Muscle of arm (tissue), 14 donors: Measurements from ENCODE around the gene CDC42EP1. TPM values are rescaled to one million over a fixed set of nuclear protein-coding genes. Genes with fewer than 3 reads are reported as not detected.

Experiments
- DNase-seq: peaks from one replicate; pipeline ENCODE4 v3.0.0-alpha.2; 2013
- long read RNA-seq, 11 donors: transcript quantifications; one replicate each; lab custom pipeline, GENCODE V29; 2026
- polyA plus RNA-seq, 12 donors: library from polyadenylated mRNA; unstranded; fragments of 120-200 nt; gene quantifications; one replicate each; pipeline ENCODE4 v1.2.1, GENCODE V29; 2013; ENCODE audit not compliant: insufficient read length in 12 of 12

The CDC42EP1 gene, protein sequence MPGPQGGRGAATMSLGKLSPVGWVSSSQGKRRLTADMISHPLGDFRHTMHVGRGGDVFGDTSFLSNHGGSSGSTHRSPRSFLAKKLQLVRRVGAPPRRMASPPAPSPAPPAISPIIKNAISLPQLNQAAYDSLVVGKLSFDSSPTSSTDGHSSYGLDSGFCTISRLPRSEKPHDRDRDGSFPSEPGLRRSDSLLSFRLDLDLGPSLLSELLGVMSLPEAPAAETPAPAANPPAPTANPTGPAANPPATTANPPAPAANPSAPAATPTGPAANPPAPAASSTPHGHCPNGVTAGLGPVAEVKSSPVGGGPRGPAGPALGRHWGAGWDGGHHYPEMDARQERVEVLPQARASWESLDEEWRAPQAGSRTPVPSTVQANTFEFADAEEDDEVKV
- 10 to 100 TPM in 11 of 12 donors, not detected in 1; 24.6 to 89.5 (median 31.7) TPM for polyA plus RNA-seq
- long read RNA-seq, donor 1, transcript CDC42EP1-201 (3 exons, 2,181 nt) = major isoform, 28 of 73 reads
- long read RNA-seq, donor 1, partial matches to known transcripts = 45 of 73 reads
- long read RNA-seq, donor 1, other reads (novel, unspliced or antisense) = 0 of 73 reads
- long read RNA-seq, donor 2, transcript CDC42EP1-201 (3 exons, 2,181 nt) = major isoform, 34 of 71 reads
- long read RNA-seq, donor 2, partial matches to known transcripts = 37 of 71 reads
- long read RNA-seq, donor 2, other reads (novel, unspliced or antisense) = 0 of 71 reads
- long read RNA-seq, donor 3, transcript CDC42EP1-201 (3 exons, 2,181 nt) = major isoform, 9 of 30 reads
- long read RNA-seq, donor 3, partial matches to known transcripts = 21 of 30 reads
- long read RNA-seq, donor 3, other reads (novel, unspliced or antisense) = 0 of 30 reads
- long read RNA-seq, donor 4, transcript CDC42EP1-201 (3 exons, 2,181 nt) = major isoform, 9 of 23 reads
- long read RNA-seq, donor 4, partial matches to known transcripts = 14 of 23 reads
- long read RNA-seq, donor 4, other reads (novel, unspliced or antisense) = 0 of 23 reads
- long read RNA-seq, donor 5, transcript CDC42EP1-201 (3 exons, 2,181 nt) = major isoform, 31 of 66 reads
- long read RNA-seq, donor 5, partial matches to known transcripts = 35 of 66 reads
- long read RNA-seq, donor 5, other reads (novel, unspliced or antisense) = 0 of 66 reads
- long read RNA-seq, donor 6, transcript CDC42EP1-201 (3 exons, 2,181 nt) = major isoform, 9 of 35 reads
- long read RNA-seq, donor 6, partial matches to known transcripts = 26 of 35 reads
- long read RNA-seq, donor 6, other reads (novel, unspliced or antisense) = 0 of 35 reads
- long read RNA-seq, donor 7, transcript CDC42EP1-201 (3 exons, 2,181 nt) = major isoform, 12 of 29 reads
- long read RNA-seq, donor 7, partial matches to known transcripts = 17 of 29 reads
- long read RNA-seq, donor 7, other reads (novel, unspliced or antisense) = 0 of 29 reads
- long read RNA-seq, donor 8, transcript CDC42EP1-201 (3 exons, 2,181 nt) = major isoform, 24 of 43 reads
- long read RNA-seq, donor 8, partial matches to known transcripts = 19 of 43 reads
- long read RNA-seq, donor 8, other reads (novel, unspliced or antisense) = 0 of 43 reads
- long read RNA-seq, donor 9, transcript CDC42EP1-201 (3 exons, 2,181 nt) = major isoform, 17 of 43 reads
- long read RNA-seq, donor 9, partial matches to known transcripts = 26 of 43 reads
- long read RNA-seq, donor 9, other reads (novel, unspliced or antisense) = 0 of 43 reads
- long read RNA-seq, donor 10, transcript CDC42EP1-201 (3 exons, 2,181 nt) = major isoform, 16 of 40 reads
- long read RNA-seq, donor 10, partial matches to known transcripts = 24 of 40 reads
- long read RNA-seq, donor 10, other reads (novel, unspliced or antisense) = 0 of 40 reads
- long read RNA-seq, donor 11, transcript CDC42EP1-201 (3 exons, 2,181 nt) = major isoform, 22 of 80 reads
- long read RNA-seq, donor 11, partial matches to known transcripts = 58 of 80 reads
- long read RNA-seq, donor 11, other reads (novel, unspliced or antisense) = 0 of 80 reads

DNA sequence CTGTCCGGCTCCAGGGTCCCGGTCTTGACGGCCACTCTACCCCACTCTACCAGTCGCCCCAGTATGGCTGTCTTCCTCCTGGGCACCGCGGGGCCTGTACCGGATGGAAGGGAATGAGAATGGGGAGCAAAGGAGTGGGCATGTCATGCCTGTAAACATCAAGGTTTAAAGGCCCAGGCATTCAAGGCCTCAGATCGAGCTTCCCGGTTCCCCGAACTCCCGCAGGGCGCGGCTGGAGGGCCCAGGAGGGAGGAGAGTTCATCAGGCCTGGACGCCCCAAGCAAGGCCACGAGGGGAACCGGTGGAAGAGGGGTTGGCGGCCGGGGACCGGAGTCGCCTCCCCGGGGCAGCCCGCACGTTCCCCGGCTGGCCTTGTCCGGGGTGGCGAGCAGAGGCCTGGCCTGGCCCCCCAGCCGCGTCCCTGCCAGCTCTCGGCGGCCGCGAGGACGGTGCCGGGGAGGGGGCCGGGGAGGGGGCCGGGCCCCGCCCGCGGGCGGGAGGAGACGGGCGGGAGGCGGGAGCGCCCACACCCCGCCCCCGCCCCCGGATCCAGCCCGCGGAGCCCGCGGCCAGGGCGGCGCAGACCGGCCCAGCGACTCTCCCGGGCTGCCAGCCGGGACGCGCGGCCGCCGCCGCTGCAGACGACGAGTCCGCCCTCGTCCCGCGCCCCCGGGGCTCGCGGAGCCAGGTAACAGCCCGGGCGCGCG, at the start of gene CDC42EP1:
CDC42EP1 (plus strand) TSS at position 580 of the 707 bp plus-strand sequence. CDS start 5,870 bp downstream, outside the sequence.
- no peak for DNase-seq

DNA sequence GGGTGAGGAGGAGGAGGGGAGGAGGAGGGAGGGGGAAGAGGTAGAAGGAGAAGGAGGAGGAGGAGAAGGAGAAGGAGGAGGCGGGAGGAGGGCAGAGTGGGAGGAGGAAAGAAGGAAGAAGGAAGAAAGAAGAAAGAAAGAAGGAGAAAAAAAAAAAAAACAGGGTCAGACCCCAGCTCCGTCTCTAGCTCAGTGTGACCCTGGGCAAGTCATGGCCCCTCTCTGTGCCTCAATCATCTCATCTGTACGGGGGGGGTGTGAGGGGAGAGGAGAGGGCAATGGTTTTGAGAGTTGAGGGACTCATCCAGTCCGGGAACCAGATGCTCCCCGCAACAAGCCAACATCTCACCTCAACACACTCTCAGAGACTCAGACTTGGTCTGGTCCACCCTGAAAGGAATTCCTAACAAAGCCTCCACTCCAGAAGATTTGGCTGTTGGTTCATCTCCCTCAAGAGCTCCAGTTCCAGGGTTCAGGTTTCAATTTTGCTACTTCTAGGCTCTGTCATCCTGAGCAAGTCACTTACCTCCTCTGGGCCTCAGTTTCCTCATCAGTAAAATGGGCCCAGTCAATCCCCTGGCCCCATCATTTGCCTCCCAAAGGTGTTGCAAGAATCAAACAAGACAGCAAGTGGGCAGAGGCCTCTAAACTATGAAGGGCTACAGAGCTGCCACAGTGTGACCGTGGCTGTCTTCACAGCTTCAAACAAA, 48.7 kb upstream of the CDC42EP1 start:
- DNase-seq = no peak

DNA sequence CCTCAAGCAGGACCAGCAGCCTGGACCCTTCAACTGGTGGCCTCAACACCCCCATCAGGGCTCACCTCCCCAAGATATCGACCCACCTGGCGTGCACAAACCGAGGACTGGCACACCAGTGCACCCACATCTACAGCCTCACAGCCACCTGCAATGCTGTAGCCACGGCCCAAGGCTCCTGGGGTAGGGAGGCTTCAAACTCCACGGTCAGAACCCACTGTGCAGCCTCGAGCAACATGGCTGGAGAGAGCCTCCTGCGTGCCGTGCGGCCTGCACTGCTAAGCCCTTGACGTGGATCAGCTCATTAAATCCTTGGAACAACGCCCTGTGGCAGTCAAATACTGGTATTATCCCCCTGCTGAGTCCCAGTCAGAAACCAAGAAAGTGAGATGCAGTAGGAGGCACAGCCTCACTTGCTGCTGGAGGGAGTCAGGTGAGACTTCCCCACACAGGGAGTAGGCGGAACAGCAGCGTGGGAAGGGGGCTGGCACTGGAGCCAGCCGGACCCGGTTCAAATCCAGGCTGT, 45.7 kb upstream of the CDC42EP1 start:
- no peak for DNase-seq

DNA sequence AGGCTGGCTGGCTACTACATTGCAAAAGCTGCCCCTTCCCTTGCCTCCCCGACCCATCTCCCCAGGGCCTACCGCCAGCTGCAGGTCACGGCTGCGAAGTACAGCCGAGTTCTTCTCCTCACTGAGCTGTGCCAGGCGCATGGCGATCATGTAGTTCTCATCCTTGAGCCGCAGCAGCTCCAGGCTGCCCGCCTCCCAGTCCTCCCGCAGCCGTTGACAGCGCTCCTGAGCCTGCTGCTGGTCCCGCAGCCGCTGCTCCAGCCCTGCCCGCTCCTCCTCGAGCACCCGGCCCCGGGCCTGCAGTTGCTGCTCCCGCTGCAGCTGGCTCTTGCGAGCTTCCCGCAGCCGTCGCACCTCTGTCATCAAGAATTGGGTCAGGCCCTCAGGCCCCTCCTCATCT, 44.4 kb upstream of the CDC42EP1 start:
- no peak for DNase-seq

DNA sequence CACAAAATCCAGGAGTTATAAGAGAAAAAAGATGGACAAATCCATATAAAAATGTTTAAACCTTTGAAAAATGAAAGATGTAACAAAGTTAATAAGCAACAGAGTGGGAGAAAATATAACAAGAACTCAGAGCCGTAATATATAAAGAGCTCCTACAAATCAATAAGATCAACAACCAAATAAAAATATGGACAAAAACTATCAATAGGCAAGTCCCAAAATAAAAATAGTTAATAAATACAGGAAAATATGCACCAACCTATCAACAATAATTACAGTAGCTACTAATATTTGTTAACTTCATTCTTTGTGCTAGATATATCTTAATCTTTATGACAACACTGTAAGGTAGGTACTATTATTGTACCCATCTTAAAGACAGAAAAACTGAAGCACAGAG, 43.8 kb upstream of the CDC42EP1 start:
- no peak for DNase-seq

DNA sequence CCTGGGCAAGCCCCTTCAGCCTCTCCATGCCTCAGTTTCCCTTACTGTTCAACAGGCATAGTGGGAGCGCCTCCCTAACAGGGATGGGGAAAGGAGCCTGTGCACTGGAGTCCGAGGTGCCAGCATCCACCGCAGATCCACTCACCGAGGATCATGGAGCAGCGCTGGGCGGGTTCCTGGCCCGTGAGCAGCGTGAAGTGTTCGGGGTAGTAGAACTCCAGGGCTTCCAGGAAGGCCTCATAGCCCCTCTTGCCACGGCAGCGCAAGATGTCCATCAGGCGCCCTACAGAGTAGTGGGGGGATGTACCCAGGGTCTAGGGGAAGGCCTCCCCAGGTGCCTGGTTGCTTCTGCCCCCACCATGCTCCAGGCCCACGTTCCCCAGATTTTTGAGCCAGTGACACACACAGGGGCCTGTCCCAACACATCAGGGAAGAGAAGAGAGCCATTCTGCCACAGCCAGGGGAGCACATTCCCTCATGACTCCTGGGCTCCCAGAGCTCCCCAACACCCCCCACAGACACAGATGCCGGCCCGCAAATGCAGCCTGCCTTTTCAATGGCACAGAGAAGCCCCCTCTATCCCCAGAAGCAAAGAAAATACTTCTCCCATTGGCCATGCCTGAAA, 42.3 kb upstream of the CDC42EP1 start:
- no peak for DNase-seq

DNA sequence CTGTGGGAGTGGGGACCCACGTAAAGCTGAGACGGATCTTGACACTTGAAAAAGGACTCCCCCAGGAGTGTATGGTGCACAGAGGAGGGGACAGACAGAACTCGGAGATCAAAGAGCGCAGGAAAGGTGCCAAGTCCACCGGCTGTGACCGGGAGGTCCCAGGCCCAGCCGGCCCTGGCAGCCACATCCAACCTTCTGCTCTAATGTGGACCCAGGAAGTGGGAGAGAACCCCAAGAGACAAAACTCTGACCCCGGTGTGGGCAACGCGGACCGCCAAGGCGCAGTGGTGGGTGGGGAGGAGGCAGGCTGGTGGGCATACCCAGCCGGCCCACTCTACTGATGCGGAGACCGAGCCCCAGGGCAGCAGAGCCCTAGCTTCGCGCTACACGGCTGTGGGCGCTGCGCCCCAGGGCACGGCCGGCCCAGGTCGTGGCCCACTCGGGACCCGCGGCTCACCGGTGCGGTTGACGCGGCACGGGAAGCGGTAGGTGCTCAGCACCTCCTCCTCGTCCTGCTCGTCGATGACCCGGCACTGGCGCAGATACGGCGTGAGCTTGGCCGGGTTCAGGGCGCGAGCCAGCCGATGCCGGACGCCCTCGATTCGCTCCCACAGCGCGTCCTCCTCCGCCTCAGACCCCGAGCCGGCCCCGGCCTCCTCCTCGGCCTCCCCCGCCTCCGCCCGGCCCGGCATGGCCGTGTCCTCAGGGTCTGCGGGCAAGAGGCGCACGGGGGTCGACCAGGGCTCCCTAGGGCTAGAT, 41.6 kb upstream of the CDC42EP1 start:
- DNase-seq = no peak

DNA sequence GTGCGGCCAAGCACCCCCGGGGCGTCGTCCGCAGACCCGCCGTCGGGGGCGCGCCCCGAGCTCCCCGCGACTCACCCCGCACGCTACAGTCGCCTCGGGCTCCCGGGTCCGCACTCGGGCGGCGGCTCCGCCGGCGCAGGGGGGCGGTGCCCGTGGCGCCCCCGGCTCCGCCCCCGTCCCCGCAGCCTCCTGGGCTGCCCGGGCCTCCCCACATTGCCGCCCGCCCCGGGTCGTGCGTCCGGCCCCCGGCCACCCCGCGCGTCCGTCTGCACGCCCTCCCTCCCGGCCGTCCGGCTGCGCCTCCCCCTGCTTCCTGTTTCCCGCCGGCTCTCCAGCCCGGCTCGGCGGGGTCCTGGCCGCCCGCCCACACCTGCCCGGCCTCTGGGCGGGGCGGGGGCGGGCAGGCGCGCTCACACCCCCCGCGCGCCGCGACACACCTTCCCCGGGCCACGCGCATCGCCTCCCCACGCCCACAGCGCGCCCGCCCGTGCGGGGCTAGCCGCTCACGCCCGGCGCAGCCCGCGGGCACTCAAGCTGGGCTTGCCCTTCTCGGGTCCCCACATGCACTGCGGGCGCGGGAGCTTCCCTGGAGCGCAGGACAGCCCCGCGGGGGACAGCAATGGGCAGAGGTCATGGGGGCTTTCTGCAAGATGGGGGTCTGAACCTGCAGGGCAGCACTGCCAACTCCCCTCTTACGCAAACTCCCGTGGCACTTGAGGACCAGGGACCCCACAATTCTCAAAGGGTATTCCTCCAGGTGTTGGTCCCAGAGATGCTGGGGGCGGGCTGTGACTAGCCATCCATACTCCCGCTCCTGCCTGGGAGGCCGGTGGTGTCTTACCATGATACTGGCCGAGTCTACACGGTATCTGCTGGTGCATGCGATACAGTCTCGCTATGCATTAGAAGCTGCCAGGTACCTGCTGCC, 40.7 kb upstream of the CDC42EP1 start, which contains the start of gene CARD10:
CARD10 (minus strand) TSS at position 148 of the 928 bp plus-strand sequence. CDS start 215 bp downstream, outside the sequence.
- DNase-seq = no peak

DNA sequence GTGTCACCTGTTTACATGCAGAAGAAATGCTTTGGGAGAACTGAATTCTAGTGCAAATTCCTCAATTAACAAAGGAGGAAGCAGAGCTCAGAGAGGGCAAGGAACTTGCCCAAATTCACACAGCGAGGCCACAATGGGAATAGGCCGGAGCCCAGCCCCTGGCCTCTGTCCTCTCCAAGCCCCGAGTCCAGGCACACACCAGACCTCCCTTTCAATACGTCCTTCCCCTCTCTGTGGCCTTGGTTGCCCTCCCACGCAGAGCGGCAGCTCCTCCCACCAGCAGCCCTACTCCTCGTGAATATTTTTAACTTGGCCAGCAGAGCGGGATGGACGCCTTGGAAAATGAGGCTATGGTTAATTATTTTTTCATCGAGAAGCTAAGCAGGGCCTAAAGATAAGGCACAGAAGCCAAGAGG, 39.5 kb upstream of the CDC42EP1 start:
- no peak for DNase-seq

DNA sequence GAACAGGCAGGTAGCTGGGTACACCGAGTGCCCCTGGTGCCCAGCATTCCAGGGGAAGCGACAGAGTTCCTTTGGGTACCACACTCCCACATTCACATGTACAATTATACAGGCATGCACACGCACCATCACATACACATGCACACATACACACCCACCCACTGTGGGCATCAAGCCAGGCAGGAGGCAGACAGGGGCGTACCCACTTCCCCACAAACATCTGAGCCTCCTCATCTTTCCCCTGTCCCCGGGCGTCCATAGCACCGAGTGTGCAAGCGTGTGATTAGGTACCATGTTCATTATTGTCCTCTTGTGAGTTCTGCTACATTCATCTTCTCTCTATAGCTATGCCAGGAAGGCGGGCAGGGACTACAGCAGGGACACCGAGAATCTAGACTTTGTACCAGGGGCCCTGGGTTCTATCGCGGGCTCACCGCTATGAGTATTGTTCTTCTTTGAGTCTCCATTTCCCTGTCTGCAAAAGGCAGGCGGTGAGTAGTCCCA, 39.0 kb upstream of the CDC42EP1 start:
- DNase-seq = no peak

DNA sequence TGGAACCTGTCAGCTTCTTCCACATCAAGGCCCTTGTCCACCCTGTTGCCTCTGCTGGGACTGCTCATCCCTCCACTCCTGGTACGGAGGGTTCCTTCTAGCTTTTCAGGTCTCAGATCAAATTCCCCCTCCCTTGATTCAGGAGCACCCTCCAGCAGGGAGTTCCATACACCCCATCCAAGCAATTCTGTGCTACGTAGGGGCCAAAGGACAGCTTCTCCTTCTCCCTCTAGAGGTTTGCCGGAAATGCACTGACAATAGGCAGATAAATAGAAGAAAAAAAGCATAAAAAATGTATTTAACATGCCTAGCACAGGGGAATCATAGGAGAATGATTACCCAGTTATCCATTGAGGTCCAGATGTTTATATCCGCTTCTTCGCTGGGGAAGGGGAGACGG, 37.8 kb upstream of the CDC42EP1 start:
- no peak for DNase-seq

DNA sequence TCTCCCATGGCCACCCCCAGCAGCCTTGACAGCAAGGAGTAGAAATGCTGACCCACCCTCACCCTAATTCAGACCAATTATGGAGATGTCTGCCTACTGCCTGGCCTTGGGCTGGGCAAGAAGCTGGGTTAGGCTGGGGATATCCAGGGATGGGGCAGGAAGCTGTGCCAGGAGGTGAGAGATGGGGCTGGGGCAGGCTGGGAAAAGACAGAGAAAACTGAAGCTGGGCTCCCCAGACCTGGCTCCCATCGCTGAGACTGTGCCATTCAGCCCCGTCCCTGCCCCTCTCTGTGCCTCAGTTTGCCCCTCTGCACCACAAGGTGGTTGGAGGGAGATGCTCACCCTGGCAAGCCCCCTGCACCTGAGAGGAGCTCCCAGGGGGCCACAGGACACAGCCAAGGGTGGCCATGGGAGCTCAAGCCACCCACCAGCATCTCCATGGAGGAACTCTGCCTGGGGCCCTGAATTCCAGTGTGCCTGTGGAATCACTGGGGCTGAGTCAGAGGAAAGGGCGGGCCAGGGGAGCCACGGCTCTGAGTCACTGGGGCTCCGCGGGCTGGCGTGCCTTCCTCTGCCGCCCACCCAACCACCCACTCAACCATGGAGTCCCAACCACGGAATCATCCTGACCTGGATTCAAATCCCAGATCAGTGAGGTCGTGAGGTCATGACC, 35.1 kb upstream of the CDC42EP1 start:
- no peak for DNase-seq

DNA sequence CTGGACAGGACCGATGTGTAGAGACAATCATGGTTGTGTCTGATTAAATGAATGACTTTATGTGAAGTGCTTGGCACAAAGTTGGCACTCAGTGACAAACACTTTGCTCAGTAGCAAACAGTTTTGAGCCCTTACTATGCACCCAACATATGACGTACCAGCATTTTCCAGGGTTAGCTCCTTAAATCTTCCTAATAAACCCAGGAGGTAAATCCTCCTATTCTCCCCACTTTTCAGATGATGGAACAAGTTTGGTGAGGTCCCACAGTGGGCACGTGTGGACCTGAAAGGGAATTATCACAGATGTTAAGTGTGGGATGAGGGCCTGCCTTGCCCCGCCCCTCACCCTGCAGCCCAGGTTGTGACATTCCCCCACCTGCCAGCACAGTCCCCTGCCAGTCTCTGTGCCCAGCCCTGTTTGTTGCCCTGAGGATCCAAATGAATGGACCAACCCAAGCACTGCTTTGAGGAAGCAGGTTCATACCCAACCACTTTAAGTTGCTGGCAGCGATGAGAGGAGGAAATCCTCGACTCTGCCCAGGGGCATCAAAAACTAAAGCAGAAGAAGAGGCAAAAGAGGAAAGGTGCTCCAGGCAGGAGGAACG, 34.4 kb upstream of the CDC42EP1 start:
- no peak for DNase-seq

DNA sequence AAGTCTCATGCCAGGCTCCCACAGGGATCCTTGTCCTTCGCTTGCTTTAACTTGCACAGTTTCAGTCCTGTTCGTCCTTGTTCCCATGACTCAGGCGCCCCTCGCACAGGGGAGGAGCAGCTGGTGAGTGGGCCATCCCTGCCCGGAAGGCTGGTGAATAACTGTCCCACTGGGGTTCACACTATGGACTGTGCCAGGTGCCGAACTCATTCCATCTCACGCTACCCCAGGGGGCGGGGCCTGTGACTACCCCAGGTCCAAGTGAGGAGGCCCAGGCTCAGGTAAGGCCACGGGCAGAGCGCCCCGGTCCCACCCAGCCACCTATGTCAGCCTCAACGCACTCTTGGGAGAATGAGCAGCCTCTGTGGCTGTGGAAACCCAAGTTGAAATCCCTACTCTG, 33.9 kb upstream of the CDC42EP1 start:
- DNase-seq = no peak
